GM21529 (cell line): Measurements from ENCODE around the gene BID.
"Not testable (repeated sequence)": the region's sequence is repeated elsewhere in the genome, so short reads cannot be mapped to it uniquely, and the experiment has no call there.

ENCODE experiments used
- ATAC-seq: cut with Tn5 transposase; IDR thresholded peaks from one replicate; pipeline ENCODE4 v1.9.1; 2021; ENCODE audit not compliant: unreplicated experiment

The BID gene

GRCh38 chr22:17770180-17771077 is 3.8 kb downstream of the BID start:
- ATAC-seq: no peak

DNA sequence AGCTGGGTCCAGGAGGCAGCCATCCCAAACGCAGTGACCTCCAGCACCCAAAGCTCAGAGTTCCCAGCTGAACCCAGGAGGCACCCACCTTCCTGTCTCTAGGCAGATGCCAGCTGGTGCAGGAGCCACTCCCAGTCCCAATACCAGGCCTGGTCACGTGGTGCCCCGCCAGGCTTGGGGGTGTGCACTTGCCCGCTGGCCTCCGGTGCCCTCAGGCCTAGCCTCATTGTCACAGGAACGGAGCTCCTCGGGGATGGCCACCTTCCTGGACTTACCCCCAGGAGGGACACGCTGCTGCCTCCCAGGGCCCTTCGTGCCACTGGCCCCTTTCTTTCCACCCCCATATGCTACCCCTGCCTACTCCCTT is 4.6 kb downstream of the BID start:
- ATAC-seq: no peak

DNA sequence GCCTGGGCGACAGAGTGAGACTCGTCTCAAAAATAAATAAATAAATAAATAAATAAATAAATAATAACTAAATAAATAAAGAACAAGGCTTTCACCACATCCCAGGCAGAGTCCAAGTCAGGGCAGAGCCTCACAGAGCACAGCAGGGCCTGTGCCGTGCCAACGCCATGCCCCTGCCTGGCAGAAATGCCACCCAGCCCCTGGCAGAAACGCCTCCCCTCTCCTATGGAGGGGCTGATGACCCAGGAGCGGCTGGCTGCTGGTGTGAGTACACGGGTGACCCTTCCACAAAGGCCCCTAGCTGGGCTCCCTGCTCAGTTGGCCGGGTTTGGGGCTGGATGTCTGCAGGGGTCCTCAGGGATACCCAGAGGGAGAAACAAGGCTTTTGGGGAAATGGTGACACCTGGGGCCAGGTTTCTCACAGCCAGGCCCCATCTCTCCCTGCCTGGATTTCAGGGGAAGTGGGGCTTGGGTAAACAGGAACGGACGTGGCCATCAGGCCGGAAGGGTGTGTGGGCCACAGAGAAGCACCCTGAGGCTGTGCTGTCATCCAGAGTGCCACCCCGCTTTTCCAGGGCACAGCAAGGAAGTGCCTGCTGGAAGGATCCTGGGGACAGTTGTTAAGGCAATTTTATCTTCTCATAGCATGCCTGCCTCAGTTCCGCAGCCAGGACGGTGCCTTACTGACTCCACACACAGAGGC is 5.1 kb downstream of the BID start:
- no peak for ATAC-seq

- peak; percentile 61 for ATAC-seq
Observed at GRCh38 chr22:17767233-17768065, 6.8 kb downstream of the BID start.

GRCh38 chr22:17764852-17765251 is 9.4 kb downstream of the BID start:
- ATAC-seq: not testable (repeated sequence)

DNA sequence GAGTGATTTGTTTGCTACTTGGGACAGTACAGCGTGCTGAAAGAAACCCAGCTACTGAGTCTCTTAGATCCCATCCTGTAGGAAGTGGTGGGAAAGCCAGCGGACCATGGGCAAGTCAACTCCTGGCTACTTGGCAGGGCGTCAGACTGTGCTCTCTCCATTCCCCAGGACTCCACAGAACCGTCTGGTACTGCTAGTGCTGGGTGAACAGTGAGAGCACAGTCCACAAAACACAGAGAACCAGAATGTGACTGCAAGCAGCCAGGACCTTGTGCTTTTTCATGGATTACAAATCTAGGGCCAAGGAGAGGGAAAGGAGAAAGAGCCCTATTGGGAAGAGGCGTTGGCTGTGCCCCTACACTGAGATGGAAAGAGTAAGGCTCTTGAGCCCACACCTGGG is 10.2 kb downstream of the BID start:
- ATAC-seq: no peak

DNA sequence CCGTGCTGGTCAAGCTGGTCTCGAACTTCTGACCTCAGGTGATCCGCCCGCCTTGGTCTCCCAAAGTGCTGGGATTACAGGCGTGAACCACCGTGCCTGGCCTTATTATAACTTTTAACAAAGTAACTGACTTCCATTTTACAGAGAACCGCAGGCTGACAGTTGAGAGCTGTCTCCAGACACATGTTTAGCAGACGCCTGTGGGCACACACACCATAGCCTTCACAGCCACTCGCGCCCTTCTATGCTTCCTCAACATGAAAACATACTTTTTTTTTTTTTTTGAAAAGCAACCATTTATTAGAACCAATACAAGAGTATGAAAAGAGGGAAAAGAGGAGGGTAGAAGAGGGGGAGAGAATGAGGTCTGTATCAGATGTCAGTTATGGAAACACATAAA is 10.8 kb downstream of the BID start:
- not testable (repeated sequence) for ATAC-seq

GRCh38 chr22:17761138-17761488 is 13.2 kb downstream of the BID start:
- no peak for ATAC-seq

DNA sequence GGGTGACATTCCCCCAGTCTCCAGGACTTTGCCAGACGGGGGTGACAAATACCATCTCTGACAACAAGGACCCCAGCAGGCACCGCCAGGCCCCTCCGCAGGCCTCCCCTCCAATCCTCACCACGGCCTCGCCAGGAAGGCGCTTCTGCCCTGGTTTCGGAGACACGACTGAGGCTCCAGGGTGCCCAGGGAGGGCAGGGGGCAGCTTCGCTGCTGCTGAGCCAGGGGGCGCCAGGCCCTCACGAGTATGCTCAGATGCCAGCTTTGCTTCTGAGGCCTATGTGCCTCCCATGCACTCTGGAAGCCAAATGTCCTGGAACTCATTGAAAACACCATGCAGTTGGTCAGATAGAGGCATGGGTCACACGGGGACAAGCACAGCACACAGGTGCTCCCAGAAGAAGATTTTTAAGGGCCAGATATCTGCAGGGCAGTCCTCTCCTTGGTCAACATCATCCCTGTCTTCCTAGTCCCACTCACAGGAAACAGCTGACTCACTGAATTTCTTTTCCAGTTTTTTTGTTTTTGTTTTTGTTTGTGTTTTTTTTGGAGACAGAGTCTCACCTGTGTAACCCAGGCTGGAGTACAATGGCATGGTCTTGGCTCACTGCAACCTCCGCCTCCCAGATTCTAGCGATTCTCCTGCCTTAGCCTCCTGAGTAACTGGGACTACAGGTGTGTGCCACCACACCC is 19.9 kb downstream of the BID start:
- no peak for ATAC-seq

DNA sequence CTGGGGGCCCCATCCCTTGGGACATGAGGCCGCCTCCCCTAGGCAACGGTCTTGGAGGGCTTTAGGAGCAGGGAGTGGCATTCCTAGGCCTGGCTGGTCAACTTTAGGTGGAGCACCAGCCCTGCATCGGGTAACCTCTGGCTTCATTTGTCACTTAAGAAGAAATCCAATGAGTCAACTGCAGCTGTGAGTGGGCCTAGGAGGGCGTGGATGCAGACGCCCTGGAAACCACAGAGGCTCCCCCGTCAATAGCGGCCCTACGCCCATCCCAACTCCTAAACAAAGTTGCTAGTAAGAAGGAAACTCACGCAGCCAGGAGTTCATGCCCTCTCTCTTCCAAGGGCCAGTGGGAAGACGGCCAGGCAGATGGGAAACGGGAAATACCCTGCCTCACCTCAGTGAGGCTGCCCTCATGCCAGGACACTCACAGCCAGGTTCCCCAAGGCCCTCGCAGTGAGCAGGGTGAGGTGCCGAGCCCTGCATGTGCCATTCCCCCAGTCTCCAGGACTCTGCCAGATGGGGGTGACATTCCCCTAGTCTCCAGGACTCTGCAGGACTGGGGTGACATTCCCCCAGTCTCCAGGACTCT is 20.8 kb downstream of the BID start:
- ATAC-seq: no peak

DNA sequence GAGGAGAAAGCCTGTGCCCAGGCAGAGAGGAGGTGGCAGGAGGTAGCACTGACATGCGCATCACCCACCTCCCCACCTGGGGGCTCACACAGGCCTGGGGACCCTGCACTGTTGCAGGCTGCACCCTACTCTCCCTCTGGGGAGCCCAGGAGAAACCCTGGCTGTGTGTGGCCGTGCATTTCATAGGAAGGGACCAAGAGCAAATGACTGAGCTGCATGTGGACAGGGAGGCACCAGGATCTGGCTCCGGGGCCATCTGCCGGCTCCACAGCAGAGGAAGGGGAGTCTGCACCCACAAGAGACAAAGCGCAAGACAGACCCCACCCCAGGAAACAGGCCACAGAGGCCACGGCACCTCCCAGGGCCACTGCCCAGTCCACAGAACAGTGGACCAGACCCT is 22.7 kb downstream of the BID start:
- ATAC-seq: no peak

GRCh38 chr22:17749605-17750395 is 24.5 kb downstream of the BID start:
- ATAC-seq: no peak

- no peak for ATAC-seq
Observed at GRCh38 chr22:17748555-17749353, 25.5 kb downstream of the BID start.

DNA sequence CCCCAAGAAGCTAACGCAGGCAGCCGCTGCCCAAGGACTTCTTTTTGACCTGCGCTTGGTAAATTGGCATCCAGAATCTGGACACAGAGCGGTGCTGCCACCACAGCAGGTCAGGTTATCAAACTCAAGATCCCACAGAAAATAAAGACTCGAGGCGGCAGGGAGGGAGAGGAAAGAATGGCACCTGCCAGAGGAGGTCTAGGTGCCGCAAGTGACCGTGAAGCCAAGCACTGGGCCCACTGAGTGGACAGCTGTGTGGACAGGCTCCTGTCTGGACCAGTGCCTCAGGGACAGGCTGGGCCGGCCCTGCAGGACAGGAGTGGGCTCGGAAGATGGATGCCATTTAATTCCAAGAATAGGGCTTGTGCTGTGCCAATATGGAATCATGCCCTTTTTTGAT is 27.4 kb downstream of the BID start:
- no peak for ATAC-seq

- ATAC-seq: no peak
Observed at GRCh38 chr22:17744430-17744829, 29.8 kb downstream of the BID start.

GRCh38 chr22:17743661-17744411 is 30.4 kb downstream of the BID start:
- ATAC-seq: no peak

- peak; percentile 61 for ATAC-seq
Observed at GRCh38 chr22:17742527-17742902, 31.8 kb downstream of the BID start.

GRCh38 chr22:17741866-17742526 is 32.3 kb downstream of the BID start:
- ATAC-seq: no peak
